B cell (primary cell): ENCODE data around the gene SCG2. TPM values are rescaled to one million over a fixed set of nuclear protein-coding genes. Genes with fewer than 3 reads are reported as not detected.

Experiments
- ATAC-seq: fragments of 200-7000 bp; cut with Tn5 transposase; one replicate; pipeline ENCODE4 v1.10.0; 2021; ENCODE audit warnings: low read depth, mild to moderate bottlenecking, moderate number of reproducible peaks, moderate library complexity
- CTCF ChIA-PET: fragments of 350-600 bp; sonication (Branson Sonifier 250); formaldehyde crosslinking; loops from one replicate; lab custom pipeline; 2021; ENCODE audit warnings: antibody characterized with exemption, inconsistent platforms; lab: Charles Lee
- POLR2A ChIA-PET: fragments of 350-600 bp; sonication (Branson Sonifier 250); formaldehyde crosslinking; loops from one replicate; lab custom pipeline; 2021; ENCODE audit warnings: antibody characterized with exemption; lab: Charles Lee
- DNase-seq: peaks from one replicate; pipeline ENCODE4 v3.0.0; 2013
- H2AFZ ChIP-seq: 2 replicates; pipeline ENCODE4 v1.6.1; 2012; ENCODE audit warnings: mild to moderate bottlenecking, low read depth, low read length; ENCODE audit not compliant: insufficient read depth, poor library complexity, severe bottlenecking
- H3K27ac ChIP-seq, 2 donors: 1 replicate in 1 of 2; 2 replicates in 1 of 2; pipeline ENCODE4 v1.5.1; 2012 to 2013; ENCODE audit warnings: low read length in 2 of 2, mild to moderate bottlenecking in 2 of 2, moderate library complexity in 1 of 2
- H3K27me3 ChIP-seq, 4 experiments: fragments of 200-600 bp in 1 of 4; sonication (generic) in 1 of 4; replicated peaks in 1 of 4; 1 replicate in 2 of 4; 2 replicates in 2 of 4; pipeline versions ENCODE4 v1.6.1 to v1.7.0; 2013 to 2016; ENCODE audit warnings: low read length in 3 of 4, mild to moderate bottlenecking in 2 of 4, mixed read lengths in 1 of 4, moderate library complexity in 1 of 4; ENCODE audit not compliant: insufficient read depth in 4 of 4, control insufficient read depth in 3 of 4; ENCODE audit errors: control extremely low read depth in 1 of 4
- H3K36me3 ChIP-seq, 2 experiments: replicated peaks in 1 of 2; 1 replicate in 1 of 2; 2 replicates in 1 of 2; pipeline versions ENCODE4 v1.6.1 to v1.7.1; 2013; ENCODE audit warnings: low read length in 1 of 2; ENCODE audit not compliant: insufficient read depth in 2 of 2, control insufficient read depth in 1 of 2; ENCODE audit errors: control extremely low read depth in 1 of 2, extremely low read depth in 1 of 2
- H3K4me1 ChIP-seq, 2 donors: fragments of 200-600 bp in 1 of 2; sonication (generic) in 1 of 2; 1 replicate in 1 of 2; 2 replicates in 1 of 2; pipeline versions ENCODE4 v1.5.1 to v1.6.1; 2013 to 2017; ENCODE audit warnings: low read length in 2 of 2; ENCODE audit not compliant: control insufficient read depth in 2 of 2, insufficient read depth in 2 of 2
- H3K4me2 ChIP-seq: replicated peaks from 2 replicates; pipeline ENCODE3; 2012; ENCODE audit warnings: mild to moderate bottlenecking, low read depth, low read length; ENCODE audit not compliant: poor library complexity, severe bottlenecking
- H3K4me3 ChIP-seq, 5 experiments: fragments of 200-600 bp in 1 of 5; sonication (generic) in 1 of 5; 1 replicate in 3 of 5; 2 replicates in 2 of 5; pipeline versions ENCODE4 v1.5.1 to v1.7.0; 2011 to 2016; ENCODE audit warnings: low read length in 4 of 5, mild to moderate bottlenecking in 4 of 5, low read depth in 2 of 5, control low read depth in 1 of 5, moderate library complexity in 1 of 5; ENCODE audit not compliant: insufficient read depth in 1 of 5; ENCODE audit errors: control extremely low read depth in 1 of 5, extremely low read depth in 1 of 5
- H3K79me2 ChIP-seq: fragments of 200-600 bp; sonication (generic); one replicate; pipeline ENCODE4 v1.6.0; 2016; ENCODE audit warnings: low read length; ENCODE audit not compliant: control insufficient read depth, insufficient read depth
- H3K9ac ChIP-seq: fragments of 200-600 bp; sonication (generic); 2 replicates; pipeline ENCODE4 v1.6.1; 2017; ENCODE audit warnings: mild to moderate bottlenecking, low read length, moderate library complexity
- H3K9me3 ChIP-seq, 3 donors: one replicate each; pipeline versions ENCODE4 v1.6.1 to v1.7.1; 2013; ENCODE audit warnings: low read length in 2 of 3; ENCODE audit not compliant: control insufficient read depth in 2 of 3, insufficient read depth in 1 of 3; ENCODE audit errors: control extremely low read depth in 1 of 3
- H4K20me1 ChIP-seq: 2 replicates; pipeline ENCODE4 v1.6.0; 2012; ENCODE audit warnings: mild to moderate bottlenecking, low read length; ENCODE audit not compliant: insufficient read depth, control insufficient read depth, poor library complexity, severe bottlenecking
- H3K27ac Mint-ChIP-seq: one replicate; pipeline ENCODE4 v1.8.0; 2021; ENCODE audit warnings: mixed read lengths
- H3K27me3 Mint-ChIP-seq: one replicate; pipeline ENCODE4 v1.8.0; 2021; ENCODE audit warnings: mixed read lengths
- H3K4me1 Mint-ChIP-seq: one replicate; pipeline ENCODE4 v1.8.0; 2021; ENCODE audit warnings: mixed read lengths
- H3K4me3 Mint-ChIP-seq: one replicate; pipeline ENCODE4 v1.8.0; 2021; ENCODE audit warnings: mixed read lengths
- H3K9me3 Mint-ChIP-seq: one replicate; pipeline ENCODE4 v1.8.0; 2022; ENCODE audit warnings: mixed read lengths; ENCODE audit not compliant: insufficient read depth
- EZH2 ChIP-seq: IDR thresholded peaks from 2 replicates; pipeline ENCODE4 v1.6.1; 2012; ENCODE audit warnings: borderline replicate concordance, low read depth, mild to moderate bottlenecking, moderate library complexity, low read length; ENCODE audit not compliant: insufficient read depth, poor library complexity, severe bottlenecking
- WGBS: methylation state at CpG from one replicate; pipeline ENCODE4 v1.1.5; 2013; ENCODE audit warnings: missing lambda C conversion rate; ENCODE audit not compliant: insufficient coverage; 5-methylcytosine and 5-hydroxymethylcytosine counted together
- intact Hi-C: fragments of 100-400 bp; cut with micrococcal nuclease; formaldehyde crosslinking; loops from one replicate; pipeline ENCODE4 v1.10.0; 2022
- polyA plus RNA-seq: library from polyadenylated mRNA; depleted of rRNA; stranded (reverse); fragments of >200 nt; gene quantifications from 2 replicates; pipeline ENCODE4 v1.2.3, GENCODE V29; 2012
- total RNA-seq, 2 donors: library from RNA; stranded (reverse); fragments of 120-200 nt in 1 of 2; gene quantifications; 1 replicate in 1 of 2; 2 replicates in 1 of 2; pipeline versions ENCODE4 v1.2.3 to v1.2.4, GENCODE V29; 2013 to 2022
- TF ChIP-seq, protein P1 (sequence below): fragments of 200-600 bp; IDR thresholded peaks from one replicate; pipeline ENCODE4 v1.8.0; 2022; ENCODE audit warnings: antibody characterized with exemption, mild to moderate bottlenecking

SCG2 gene
- total and polyA plus RNA-seq, 2 donors (not counting 1 experiment from before 2014, with no cell fraction given), result 0.12 to 0.44 TPM

DNA sequence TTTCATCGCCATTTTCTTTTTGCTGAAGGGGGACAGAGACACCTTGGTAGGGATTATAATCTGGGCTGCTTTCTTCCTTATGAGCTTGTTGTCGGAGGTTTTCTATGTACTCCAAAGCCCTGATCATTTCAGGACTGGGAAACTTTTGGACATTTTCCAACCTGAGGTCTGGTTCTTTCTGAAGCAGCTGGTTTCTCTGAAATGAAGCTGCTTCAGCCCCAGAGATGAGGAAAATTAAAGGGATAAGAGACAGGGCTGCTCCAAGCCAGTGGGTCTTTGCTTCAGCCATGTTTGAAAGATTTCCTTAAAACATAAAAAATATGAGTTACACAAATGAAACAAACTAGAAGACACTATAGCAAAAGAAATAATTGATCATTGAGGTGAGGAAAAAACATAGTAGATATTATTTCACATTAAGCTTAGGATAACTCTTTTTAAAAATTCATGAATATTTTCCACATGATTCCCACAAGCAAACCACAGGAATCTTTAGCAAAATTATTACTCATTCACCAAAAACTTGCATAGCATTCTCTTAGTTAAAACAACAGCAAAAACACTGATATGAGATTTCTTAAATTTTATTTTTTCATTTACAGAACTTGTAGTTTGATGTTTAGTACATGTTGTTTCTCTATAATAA is 3.0 kb downstream of the SCG2 start:
- no peak overlapping the region for H3K9ac ChIP-seq
- DNase-seq (no peak), ATAC-seq (no peak)
- no peaks in the 10 kb centered on the region for H3K9me3 ChIP-seq
- ChIA-PET POLR2A (no interaction called here), CTCF (interaction anchor here (0.8 to 1.0 kb wide), 2 partner anchors 12 to 44 kb away, joined by 3 read pairs; no protein-coding TSS in a partner anchor)
- H3K4me1 Mint-ChIP-seq, result peaks cover 2% of the 10 kb centered on the region
- no peak overlapping the region for H3K27ac Mint-ChIP-seq
- H3K27me3 Mint-ChIP-seq, result peaks cover 7% of the 10 kb centered on the region
- no peaks in the 10 kb centered on the region for H3K4me1 ChIP-seq
- H3K9me3 Mint-ChIP-seq, result no peaks in the 10 kb centered on the region
- H4K20me1 ChIP-seq, result no peaks in the 10 kb centered on the region
- H3K27me3 ChIP-seq, result peaks cover 0 to 3% (median 0%) of the 10 kb centered on the region in 4 experiments
- H3K4me3 ChIP-seq, result no peak overlapping the region
- no peaks in the 10 kb centered on the region for H3K36me3 ChIP-seq
- H3K4me2 ChIP-seq, result no peak overlapping the region
- no peak for TF ChIP-seq EZH2
- TF ChIP-seq, protein P1, sequence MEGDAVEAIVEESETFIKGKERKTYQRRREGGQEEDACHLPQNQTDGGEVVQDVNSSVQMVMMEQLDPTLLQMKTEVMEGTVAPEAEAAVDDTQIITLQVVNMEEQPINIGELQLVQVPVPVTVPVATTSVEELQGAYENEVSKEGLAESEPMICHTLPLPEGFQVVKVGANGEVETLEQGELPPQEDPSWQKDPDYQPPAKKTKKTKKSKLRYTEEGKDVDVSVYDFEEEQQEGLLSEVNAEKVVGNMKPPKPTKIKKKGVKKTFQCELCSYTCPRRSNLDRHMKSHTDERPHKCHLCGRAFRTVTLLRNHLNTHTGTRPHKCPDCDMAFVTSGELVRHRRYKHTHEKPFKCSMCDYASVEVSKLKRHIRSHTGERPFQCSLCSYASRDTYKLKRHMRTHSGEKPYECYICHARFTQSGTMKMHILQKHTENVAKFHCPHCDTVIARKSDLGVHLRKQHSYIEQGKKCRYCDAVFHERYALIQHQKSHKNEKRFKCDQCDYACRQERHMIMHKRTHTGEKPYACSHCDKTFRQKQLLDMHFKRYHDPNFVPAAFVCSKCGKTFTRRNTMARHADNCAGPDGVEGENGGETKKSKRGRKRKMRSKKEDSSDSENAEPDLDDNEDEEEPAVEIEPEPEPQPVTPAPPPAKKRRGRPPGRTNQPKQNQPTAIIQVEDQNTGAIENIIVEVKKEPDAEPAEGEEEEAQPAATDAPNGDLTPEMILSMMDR, result no peak
- H3K4me3 Mint-ChIP-seq, result no peak overlapping the region
- H3K27ac ChIP-seq, result no peak overlapping the region
- intact Hi-C loops, result no loop called here
- WGBS, result no CpG with 5 or more reads among the region's 2 CpGs
- H2AFZ ChIP-seq, result no peak overlapping the region
- no peaks in the 10 kb centered on the region for H3K79me2 ChIP-seq

- CTCF ChIA-PET, result no interaction called here
- no peak for ATAC-seq
These were observed 5.1 kb downstream of the SCG2 start for GRCh38 chr2:223597076-223597475.

More at GRCh38 chr2:223597076-223597475, 5.1 kb downstream of the SCG2 start:
- Histone ChIP-seq H2AFZ (no peak overlapping the region), H3K36me3 (no peaks in the 10 kb centered on the region), H3K79me2 (no peaks in the 10 kb centered on the region), H3K9me3 (no peaks in the 10 kb centered on the region), H3K27me3 (peaks cover 0 to 3% (median 0%) of the 10 kb centered on the region in 4 experiments), H3K9ac (no peak overlapping the region), H3K4me3 (no peak overlapping the region), H3K4me1 (no peaks in the 10 kb centered on the region), H4K20me1 (no peaks in the 10 kb centered on the region), H3K27ac (no peak overlapping the region), H3K4me2 (no peak overlapping the region)
- intact Hi-C loops, result no loop called here
- no peak overlapping the region for H3K27ac Mint-ChIP-seq
- POLR2A ChIA-PET, result no interaction called here
- peaks cover under 1% of the 10 kb centered on the region for H3K4me1 Mint-ChIP-seq
- H3K27me3 Mint-ChIP-seq, result peaks cover 7% of the 10 kb centered on the region
- TF ChIP-seq EZH2, result no peak
- TF ChIP-seq, protein P1, result no peak
- H3K9me3 Mint-ChIP-seq, result no peaks in the 10 kb centered on the region
- DNase-seq, result no peak
- H3K4me3 Mint-ChIP-seq, result no peak overlapping the region
